HCT116 (cell line): ENCODE measurements around the gene ATP1A1. TPM values are rescaled to one million over a fixed set of nuclear protein-coding genes. Genes with fewer than 3 reads are reported as not detected.
A peak's percentile ranks its signal among the peaks of the same experiment; 100 is the strongest.

Experiments used
- ATAC-seq: fragments of 200-7000 bp; cut with Tn5 transposase; 2 replicates; pipeline ENCODE4 v1.9.1; 2020; ENCODE audit warnings: mild to moderate bottlenecking, moderate library complexity
- BruUV-seq: library from RNA; stranded (reverse); fragments of 400-500 nt; replicated peaks from 2 replicates; lab custom pipeline; 2021; lab: Mats Ljungman, UMichigan
- CTCF ChIA-PET: fragments of 300-600 bp; sonication (Branson Sonifier 250); formaldehyde crosslinking; loops from one replicate; lab custom pipeline; 2021; ENCODE audit warnings: antibody characterized with exemption; lab: Charles Lee
- POLR2A ChIA-PET: fragments of 300-600, 350-600 bp; sonication (Branson Sonifier 250); formaldehyde crosslinking; loops from one replicate; lab custom pipeline; 2021; ENCODE audit warnings: antibody characterized with exemption; lab: Charles Lee
- RAD21 ChIA-PET, 2 experiments: fragments of 300-600 bp; sonication (Branson Sonifier 250); formaldehyde crosslinking; loops; one replicate each; lab custom pipeline; 2023; ENCODE audit warnings: low total read pairs in 2 of 2; ENCODE audit not compliant: uncharacterized antibody in 2 of 2, unreplicated experiment in 2 of 2, low non-redundant PET in 1 of 2; lab: Charles Lee
- DNase-seq: peaks from one replicate; pipeline ENCODE4 v3.0.0-alpha.2; 2010; ENCODE audit warnings: low read depth, low spot score
- H2AFZ ChIP-seq: fragments of 200-600 bp; shearing (Covaris generic), sonication (generic); 2 replicates; pipeline ENCODE4 v1.6.1; 2017; ENCODE audit warnings: low read depth, mixed run types, mixed read lengths, antibody characterized with exemption, low read length; ENCODE audit not compliant: poor library complexity, severe bottlenecking
- H3K27ac ChIP-seq: 2 replicates; pipeline ENCODE4 v1.5.1; 2012; ENCODE audit warnings: low read depth, low read length
- H3K27me3 ChIP-seq: fragments of 200-600 bp; sonication (generic); 2 replicates; pipeline ENCODE4 v1.6.1; 2016; ENCODE audit warnings: mixed run types, low read length, mixed read lengths; ENCODE audit not compliant: insufficient read depth
- H3K36me3 ChIP-seq, 2 experiments: fragments of 200-500 bp in 1 of 2; fragments of 200-600 bp in 1 of 2; sonication (Bioruptor generic) in 1 of 2; sonication (generic) in 1 of 2; 2 replicates each; pipeline versions ENCODE4 v1.5.1 to v1.6.1; 2014 to 2016; ENCODE audit warnings: low read length in 2 of 2, inconsistent platforms in 1 of 2, mixed read lengths in 1 of 2, mixed run types in 1 of 2; ENCODE audit not compliant: insufficient read depth in 2 of 2, control insufficient read depth in 1 of 2
- H3K4me1 ChIP-seq, 2 experiments: fragments of 200-600 bp in 1 of 2; sonication (generic) in 1 of 2; 2 replicates each; pipeline versions ENCODE4 v1.5.1 to v1.6.1; 2012 to 2017; ENCODE audit warnings: low read length in 2 of 2, inconsistent platforms in 1 of 2, mild to moderate bottlenecking in 1 of 2, mixed read lengths in 1 of 2, mixed run types in 1 of 2, moderate library complexity in 1 of 2; ENCODE audit not compliant: insufficient read depth in 2 of 2, control insufficient read depth in 1 of 2
- H3K4me2 ChIP-seq: fragments of 200-600 bp; sonication (generic); 2 replicates; pipeline ENCODE4 v1.6.1; 2017; ENCODE audit warnings: mixed run types, low read length, mixed read lengths
- H3K4me3 ChIP-seq, 2 experiments: fragments of 200-600 bp in 1 of 2; sonication (generic) in 1 of 2; replicated peaks in 1 of 2; 2 replicates each; pipeline ENCODE4 v1.5.1; 2011 to 2016; ENCODE audit warnings: low read length in 2 of 2, control low read depth in 1 of 2, low read depth in 1 of 2, mild to moderate bottlenecking in 1 of 2, mixed read lengths in 1 of 2, mixed run types in 1 of 2
- H3K79me2 ChIP-seq: fragments of 200-600 bp; sonication (generic); 2 replicates; pipeline ENCODE4 v1.6.1; 2017; ENCODE audit warnings: mild to moderate bottlenecking, mixed run types, low read length, moderate library complexity, mixed read lengths; ENCODE audit not compliant: insufficient read depth
- H3K9ac ChIP-seq: fragments of 200-600 bp; sonication (generic); 2 replicates; pipeline ENCODE4 v1.6.1; 2016; ENCODE audit warnings: low read length, mixed read lengths
- H3K9me2 ChIP-seq: fragments of 200-600 bp; sonication (generic), shearing (Covaris generic); 2 replicates; pipeline ENCODE4 v1.6.1; 2017; ENCODE audit warnings: mixed run types, mild to moderate bottlenecking, moderate library complexity; ENCODE audit not compliant: insufficient read depth
- H3K9me3 ChIP-seq, 2 experiments: fragments of 200-500 bp in 1 of 2; fragments of 200-600 bp in 1 of 2; sonication (Bioruptor generic) in 1 of 2; sonication (generic) in 1 of 2; 2 replicates each; pipeline ENCODE4 v1.6.1; 2014 to 2017; ENCODE audit warnings: low read length in 2 of 2, mixed read lengths in 2 of 2, inconsistent platforms in 1 of 2, low read depth in 1 of 2, mild to moderate bottlenecking in 1 of 2, mixed run types in 1 of 2, moderate library complexity in 1 of 2; ENCODE audit not compliant: control insufficient read depth in 1 of 2, insufficient read depth in 1 of 2
- H4K20me1 ChIP-seq: fragments of 200-600 bp; sonication (generic), shearing (Covaris generic); 2 replicates; pipeline ENCODE4 v1.6.1; 2017; ENCODE audit warnings: mixed run types, mild to moderate bottlenecking, moderate library complexity; ENCODE audit not compliant: insufficient read depth
- CEBPB ChIP-seq: IDR thresholded peaks from 2 replicates; pipeline ENCODE4 v1.6.1; 2012; ENCODE audit warnings: low read depth
- EGR1 ChIP-seq: IDR thresholded peaks from 2 replicates; pipeline ENCODE4 v1.6.1; 2012; ENCODE audit warnings: low read depth
- ELF1 ChIP-seq: IDR thresholded peaks from 2 replicates; pipeline ENCODE4 v1.6.1; 2012; ENCODE audit warnings: low read depth, borderline replicate concordance
- EZH2 ChIP-seq: fragments of 200-600 bp; sonication (generic); IDR thresholded peaks from 2 replicates; pipeline ENCODE4 v1.6.1; 2017; ENCODE audit warnings: antibody characterized with exemption, mixed run types
- EZH2phosphoT487 ChIP-seq: fragments of 200-600 bp; IDR thresholded peaks from 2 replicates; pipeline ENCODE4 v1.6.1; 2018; ENCODE audit warnings: antibody characterized with exemption, borderline replicate concordance
- FOSL1 ChIP-seq: IDR thresholded peaks from 2 replicates; pipeline ENCODE4 v1.6.1; 2012; ENCODE audit warnings: low read depth
- JUND ChIP-seq: IDR thresholded peaks from 2 replicates; pipeline ENCODE4 v1.6.1; 2012
- POLR2A ChIP-seq: IDR thresholded peaks from 2 replicates; pipeline ENCODE4 v1.7.0; 2011; ENCODE audit warnings: borderline replicate concordance; ENCODE audit not compliant: insufficient read depth, insufficient read length; ENCODE audit errors: extremely low read depth
- POLR2AphosphoS5 ChIP-seq: IDR thresholded peaks from 2 replicates; pipeline ENCODE4 v1.6.1; 2011; ENCODE audit warnings: mild to moderate bottlenecking, low read depth, low read length, moderate library complexity
- SIN3A ChIP-seq: IDR thresholded peaks from 2 replicates; pipeline ENCODE4 v1.6.1; 2012; ENCODE audit warnings: low read depth
- SP1 ChIP-seq: IDR thresholded peaks from 2 replicates; pipeline ENCODE4 v1.6.1; 2012; ENCODE audit warnings: low read depth
- TCF7L2 ChIP-seq: IDR thresholded peaks from 2 replicates; pipeline ENCODE4 v1.7.0; 2011; ENCODE audit warnings: borderline replicate concordance, inconsistent platforms; ENCODE audit not compliant: insufficient read depth, insufficient read length; ENCODE audit errors: extremely low read depth
- YY1 ChIP-seq: IDR thresholded peaks from 2 replicates; pipeline ENCODE4 v1.6.1; 2011; ENCODE audit warnings: low read length, low read depth, moderate library complexity, mild to moderate bottlenecking; ENCODE audit not compliant: insufficient replicate concordance; ENCODE audit errors: extremely low read depth
- ZFX ChIP-seq: fragments of 450-650 bp; IDR thresholded peaks from 2 replicates; pipeline ENCODE4 v1.6.1; 2017
- intact Hi-C: fragments of 100-400 bp; cut with micrococcal nuclease; formaldehyde crosslinking; loops from 2 replicates; pipeline ENCODE4 v1.10.0; 2022
- total RNA-seq: library from RNA; stranded (reverse); gene quantifications from one replicate; pipeline ENCODE4 v1.2.1, GENCODE V29; 2021; ENCODE audit not compliant: unreplicated experiment
- TF ChIP-seq, protein P1 (sequence below), 3 experiments: fragments of 200-600 bp in 1 of 3; sonication (generic) in 1 of 3; IDR thresholded peaks in 2 of 3; conservative IDR thresholded peaks in 1 of 3; 2 replicates each; pipeline ENCODE4 v1.5.1; 2012 to 2017; ENCODE audit warnings: low read depth in 2 of 3, low read length in 2 of 3, antibody characterized with exemption in 1 of 3, borderline replicate concordance in 1 of 3, control low read depth in 1 of 3, mild to moderate bottlenecking in 1 of 3, mixed read lengths in 1 of 3, mixed run types in 1 of 3, moderate library complexity in 1 of 3; ENCODE audit not compliant: insufficient read depth in 1 of 3
- TF ChIP-seq, protein P2 (sequence below): IDR thresholded peaks from 2 replicates; pipeline ENCODE4 v1.6.1; 2011; ENCODE audit warnings: mild to moderate bottlenecking, low read length, moderate library complexity; ENCODE audit not compliant: insufficient replicate concordance; ENCODE audit errors: extremely low read depth
- TF ChIP-seq, protein P3 (sequence below): IDR thresholded peaks from 2 replicates; pipeline ENCODE4 v1.6.1; 2012
- TF ChIP-seq, protein P4 (sequence below): IDR thresholded peaks from 2 replicates; pipeline ENCODE4 v1.6.1; 2012

Gene ATP1A1
- total RNA-seq, 1 experiment from 2014 or later = 290 TPM

DNA sequence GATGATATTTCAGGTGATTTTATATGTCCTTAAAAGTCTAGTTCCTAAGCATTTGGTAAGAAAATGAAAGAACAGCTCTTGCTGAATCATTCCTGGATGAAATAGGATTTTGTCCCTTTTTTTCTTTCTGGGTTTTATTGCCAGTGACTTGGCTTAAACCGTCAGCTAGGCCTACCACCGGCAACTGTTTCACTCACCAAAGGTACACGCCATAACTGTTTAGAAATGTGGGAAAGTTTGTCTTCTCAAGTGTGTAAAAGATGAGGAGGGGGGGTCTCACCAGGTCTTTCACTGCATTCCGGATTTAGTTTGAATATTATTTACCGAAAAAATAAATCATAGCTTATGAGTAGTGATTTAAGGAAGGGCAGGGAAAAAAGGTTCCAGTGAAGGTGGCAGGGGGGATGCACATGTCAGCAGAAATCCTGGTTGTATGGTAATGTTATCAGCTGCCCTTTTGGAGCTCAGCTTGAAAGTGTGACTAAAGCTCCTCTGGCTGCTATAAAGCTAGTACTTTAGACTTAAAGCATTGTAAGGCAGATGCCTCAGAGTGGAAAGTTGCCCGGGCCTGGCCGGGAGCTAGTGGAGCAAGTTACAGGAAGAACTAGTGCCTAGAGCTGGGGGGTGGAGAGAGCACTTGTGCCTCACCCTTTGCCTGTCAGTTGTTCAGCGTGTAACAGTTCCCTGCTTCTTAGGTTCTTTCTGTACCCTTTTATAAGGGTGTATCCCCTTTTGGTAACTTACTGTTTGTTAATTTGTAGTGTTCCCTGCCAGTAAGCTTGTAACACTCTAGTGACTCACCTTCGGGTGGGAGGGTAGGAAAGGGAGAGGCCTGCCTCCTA is 3.1 kb downstream of the ATP1A1 start:
- TSS peak; percentile 56 for BruUV-seq
- CTCF ChIA-PET = interaction anchor here (1.6 to 2.2 kb wide), 4 partner anchors 109 to 237 kb away, joined by 7 to 13 read pairs (median 8); no protein-coding TSS in a partner anchor
- peak overlapping the region; percentile 97 for H3K4me2 ChIP-seq
- peak; percentile 31 for ATAC-seq
- DNase-seq = peak; percentile 68
- RAD21 ChIA-PET = interaction anchor here (1.3 to 1.7 kb wide), 2 partner anchors 109 to 123 kb away, joined by 3 to 4 read pairs; no protein-coding TSS in a partner anchor
- no peaks in the 10 kb centered on the region for H3K27me3 ChIP-seq
- intact Hi-C loops = loop anchor here (5.0 kb wide), 3 partner anchors 111 to 239 kb away; no protein-coding TSS in a partner anchor
- peaks cover 41 to 76% of the 10 kb centered on the region in 2 experiments for H3K4me1 ChIP-seq
- no peaks in the 10 kb centered on the region for H3K9me2 ChIP-seq
- no peaks in the 10 kb centered on the region for H3K9me3 ChIP-seq
- no peak overlapping the region for H2AFZ ChIP-seq
- H3K27ac ChIP-seq = peak overlapping the region; percentile 72
- POLR2A ChIA-PET = interaction anchor here (1.1 to 1.9 kb wide), 6 partner anchors 8 to 237 kb away, joined by 3 to 4 read pairs (median 4); no protein-coding TSS in a partner anchor
- H3K9ac ChIP-seq = peak overlapping the region; percentile 90
- H3K79me2 ChIP-seq = peaks cover 79% of the 10 kb centered on the region
- no peaks in the 10 kb centered on the region; a peak in 1 of 4 replicates for H3K36me3 ChIP-seq
- peaks cover 24% of the 10 kb centered on the region; the same call in 1 of the 2 replicates for H4K20me1 ChIP-seq
- H3K4me3 ChIP-seq = peak overlapping the region; percentile 20 to 81
- no peak for TF ChIP-seq YY1
- TF ChIP-seq EZH2phosphoT487 = no peak
- TF ChIP-seq EZH2 = no peak
- peak; percentile 53; the same call in 1 of the 2 replicates for TF ChIP-seq SP1
- TF ChIP-seq ELF1 = no peak
- TF ChIP-seq, protein P1, sequence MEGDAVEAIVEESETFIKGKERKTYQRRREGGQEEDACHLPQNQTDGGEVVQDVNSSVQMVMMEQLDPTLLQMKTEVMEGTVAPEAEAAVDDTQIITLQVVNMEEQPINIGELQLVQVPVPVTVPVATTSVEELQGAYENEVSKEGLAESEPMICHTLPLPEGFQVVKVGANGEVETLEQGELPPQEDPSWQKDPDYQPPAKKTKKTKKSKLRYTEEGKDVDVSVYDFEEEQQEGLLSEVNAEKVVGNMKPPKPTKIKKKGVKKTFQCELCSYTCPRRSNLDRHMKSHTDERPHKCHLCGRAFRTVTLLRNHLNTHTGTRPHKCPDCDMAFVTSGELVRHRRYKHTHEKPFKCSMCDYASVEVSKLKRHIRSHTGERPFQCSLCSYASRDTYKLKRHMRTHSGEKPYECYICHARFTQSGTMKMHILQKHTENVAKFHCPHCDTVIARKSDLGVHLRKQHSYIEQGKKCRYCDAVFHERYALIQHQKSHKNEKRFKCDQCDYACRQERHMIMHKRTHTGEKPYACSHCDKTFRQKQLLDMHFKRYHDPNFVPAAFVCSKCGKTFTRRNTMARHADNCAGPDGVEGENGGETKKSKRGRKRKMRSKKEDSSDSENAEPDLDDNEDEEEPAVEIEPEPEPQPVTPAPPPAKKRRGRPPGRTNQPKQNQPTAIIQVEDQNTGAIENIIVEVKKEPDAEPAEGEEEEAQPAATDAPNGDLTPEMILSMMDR (IDR thresholded peaks at IDR 0.05 in 2 of 3, conservative IDR thresholded peaks at IDR 0.05 in 1 of 3; ENCODE audit: borderline replicate concordance in 1 of 3, insufficient read depth in 1 of 3, low read depth in 2 of 3, low read length in 2 of 3) = no peak
- TF ChIP-seq, protein P2, sequence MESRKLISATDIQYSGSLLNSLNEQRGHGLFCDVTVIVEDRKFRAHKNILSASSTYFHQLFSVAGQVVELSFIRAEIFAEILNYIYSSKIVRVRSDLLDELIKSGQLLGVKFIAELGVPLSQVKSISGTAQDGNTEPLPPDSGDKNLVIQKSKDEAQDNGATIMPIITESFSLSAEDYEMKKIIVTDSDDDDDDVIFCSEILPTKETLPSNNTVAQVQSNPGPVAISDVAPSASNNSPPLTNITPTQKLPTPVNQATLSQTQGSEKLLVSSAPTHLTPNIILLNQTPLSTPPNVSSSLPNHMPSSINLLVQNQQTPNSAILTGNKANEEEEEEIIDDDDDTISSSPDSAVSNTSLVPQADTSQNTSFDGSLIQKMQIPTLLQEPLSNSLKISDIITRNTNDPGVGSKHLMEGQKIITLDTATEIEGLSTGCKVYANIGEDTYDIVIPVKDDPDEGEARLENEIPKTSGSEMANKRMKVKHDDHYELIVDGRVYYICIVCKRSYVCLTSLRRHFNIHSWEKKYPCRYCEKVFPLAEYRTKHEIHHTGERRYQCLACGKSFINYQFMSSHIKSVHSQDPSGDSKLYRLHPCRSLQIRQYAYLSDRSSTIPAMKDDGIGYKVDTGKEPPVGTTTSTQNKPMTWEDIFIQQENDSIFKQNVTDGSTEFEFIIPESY = no peak
- TF ChIP-seq, protein P3, sequence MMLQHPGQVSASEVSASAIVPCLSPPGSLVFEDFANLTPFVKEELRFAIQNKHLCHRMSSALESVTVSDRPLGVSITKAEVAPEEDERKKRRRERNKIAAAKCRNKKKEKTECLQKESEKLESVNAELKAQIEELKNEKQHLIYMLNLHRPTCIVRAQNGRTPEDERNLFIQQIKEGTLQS = no peak
- TF ChIP-seq, protein P4, sequence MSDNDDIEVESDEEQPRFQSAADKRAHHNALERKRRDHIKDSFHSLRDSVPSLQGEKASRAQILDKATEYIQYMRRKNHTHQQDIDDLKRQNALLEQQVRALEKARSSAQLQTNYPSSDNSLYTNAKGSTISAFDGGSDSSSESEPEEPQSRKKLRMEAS = no peak
- TF ChIP-seq TCF7L2 = no peak
- 0 out of 2 replicates have a peak, but pooled peaks have one; percentile 49 for TF ChIP-seq SIN3A
- TF ChIP-seq EGR1 = no peak
- no peak for TF ChIP-seq CEBPB
- TF ChIP-seq POLR2AphosphoS5 = peak; percentile 37
- TF ChIP-seq ZFX = no peak
- no peak for TF ChIP-seq POLR2A
- TF ChIP-seq JUND = peak; percentile 57
- peak; percentile 64 for TF ChIP-seq FOSL1
